HG03108 (cell line): ENCODE data around the gene PRR5L.
A peak's percentile ranks its signal among the peaks of the same experiment; 100 is the strongest.

Experiments used
- ATAC-seq: cut with Tn5 transposase; IDR thresholded peaks from one replicate; pipeline ENCODE4 v1.9.1; 2021; ENCODE audit warnings: moderate library complexity; ENCODE audit not compliant: unreplicated experiment

The PRR5L gene

GRCh38 chr11:36295926-36296325, at the start of gene PRR5L:
TSS of gene PRR5L (plus strand) at chr11:36296288. CDS start at chr11:36401122, 104,834 bp downstream.
- ATAC-seq = no peak

GRCh38 chr11:36247493-36247892, 48.6 kb upstream of the PRR5L start:
- no peak for ATAC-seq

- ATAC-seq = no peak
These were observed 47.7 kb upstream of the PRR5L start for GRCh38 chr11:36248436-36248835.

GRCh38 chr11:36249246-36249645, 46.8 kb upstream of the PRR5L start:
- no peak for ATAC-seq

DNA sequence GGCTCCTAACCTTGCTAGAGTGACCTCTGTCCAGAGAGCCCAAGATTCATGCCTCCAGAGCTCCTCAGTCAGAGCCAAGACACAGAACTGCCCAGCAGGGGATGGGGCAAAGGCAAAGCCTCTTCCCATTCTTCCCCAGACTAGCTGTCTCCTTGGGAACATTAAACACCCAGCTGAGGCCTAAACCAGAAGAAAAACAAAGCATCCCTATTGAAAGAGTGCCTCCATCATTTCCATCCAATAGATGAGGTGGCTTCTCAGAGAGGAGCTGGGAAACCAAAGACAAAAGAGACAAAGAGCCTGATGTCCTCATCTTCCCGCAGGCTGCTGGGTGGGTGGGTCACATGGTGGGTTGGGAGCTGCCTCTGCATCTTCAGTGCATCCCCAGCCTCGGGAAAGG, 44.3 kb upstream of the PRR5L start:
- no peak for ATAC-seq

DNA sequence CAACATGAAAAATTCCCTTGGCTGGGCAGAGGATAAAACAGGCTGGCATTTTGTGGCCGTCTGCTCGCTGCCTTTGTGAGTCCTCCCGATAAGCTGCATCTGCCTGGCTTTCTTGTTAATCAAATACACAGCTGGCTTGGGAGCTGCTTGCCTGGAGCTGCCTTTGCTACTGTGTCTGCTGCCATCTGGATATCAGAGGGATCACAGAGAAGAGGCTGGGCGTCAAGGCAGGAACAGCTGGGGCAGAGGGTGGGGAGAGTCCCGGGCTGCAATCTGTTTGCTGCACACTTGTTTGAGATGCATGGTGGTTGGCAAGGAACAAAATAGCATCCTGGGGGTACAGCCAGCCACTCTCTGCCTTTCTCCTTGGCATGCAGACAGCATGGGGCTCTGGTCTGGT, 42.9 kb upstream of the PRR5L start:
- no peak for ATAC-seq

- no peak for ATAC-seq
These were observed 41.4 kb upstream of the PRR5L start for GRCh38 chr11:36254713-36255112.

DNA sequence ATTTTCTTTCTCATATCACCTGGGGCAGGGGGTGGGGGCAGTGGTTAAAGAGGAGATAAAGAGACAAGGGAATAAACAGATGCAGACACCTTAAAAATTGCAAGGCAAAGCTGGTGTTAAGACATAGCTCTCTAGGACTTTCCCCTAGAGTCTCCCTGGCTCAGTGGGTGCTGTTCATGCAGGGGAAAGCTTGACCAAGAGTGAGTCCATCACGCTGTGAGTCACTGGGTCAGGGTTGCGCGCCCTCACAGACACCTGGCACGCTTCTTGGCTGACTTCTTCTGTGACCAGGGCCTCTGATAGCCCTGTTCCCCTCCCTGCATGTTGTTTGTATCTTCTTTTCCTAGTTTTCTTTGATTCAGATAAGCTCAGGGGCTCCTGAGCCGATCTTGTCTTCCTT, 38.7 kb upstream of the PRR5L start:
- ATAC-seq = no peak

DNA sequence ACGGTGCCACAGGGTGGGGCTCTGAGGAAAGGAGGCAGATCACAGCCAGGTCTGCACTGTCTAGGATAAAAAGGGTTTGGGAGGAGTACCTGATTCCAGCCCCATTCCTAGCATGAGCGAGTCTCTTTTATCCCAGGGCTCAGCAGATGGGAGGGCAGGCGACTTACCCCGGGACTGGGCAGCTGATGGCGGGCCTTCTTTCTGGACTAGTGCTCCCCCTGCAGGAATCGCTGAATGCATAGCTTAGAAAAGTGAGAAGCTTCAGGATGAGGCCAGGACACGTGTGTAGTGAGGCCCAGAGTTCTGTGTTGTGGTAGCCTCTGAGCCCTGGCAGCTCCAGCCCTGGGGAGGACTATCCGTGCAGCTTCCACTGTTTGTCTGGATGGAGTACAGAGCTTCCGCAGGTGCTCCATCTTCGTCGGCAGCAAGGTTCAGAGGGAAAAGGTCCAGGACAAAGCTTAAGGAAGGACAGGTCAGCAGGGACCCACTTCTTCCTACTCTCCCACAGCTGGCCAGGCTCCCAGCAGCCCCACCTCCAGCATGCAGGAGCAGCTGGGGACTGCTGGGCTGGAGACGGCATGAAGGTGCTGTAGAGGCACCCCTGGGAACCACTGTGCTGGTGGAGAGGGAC, 37.2 kb upstream of the PRR5L start:
- ATAC-seq = no peak

GRCh38 chr11:36261094-36261493, 35.0 kb upstream of the PRR5L start:
- ATAC-seq = no peak

DNA sequence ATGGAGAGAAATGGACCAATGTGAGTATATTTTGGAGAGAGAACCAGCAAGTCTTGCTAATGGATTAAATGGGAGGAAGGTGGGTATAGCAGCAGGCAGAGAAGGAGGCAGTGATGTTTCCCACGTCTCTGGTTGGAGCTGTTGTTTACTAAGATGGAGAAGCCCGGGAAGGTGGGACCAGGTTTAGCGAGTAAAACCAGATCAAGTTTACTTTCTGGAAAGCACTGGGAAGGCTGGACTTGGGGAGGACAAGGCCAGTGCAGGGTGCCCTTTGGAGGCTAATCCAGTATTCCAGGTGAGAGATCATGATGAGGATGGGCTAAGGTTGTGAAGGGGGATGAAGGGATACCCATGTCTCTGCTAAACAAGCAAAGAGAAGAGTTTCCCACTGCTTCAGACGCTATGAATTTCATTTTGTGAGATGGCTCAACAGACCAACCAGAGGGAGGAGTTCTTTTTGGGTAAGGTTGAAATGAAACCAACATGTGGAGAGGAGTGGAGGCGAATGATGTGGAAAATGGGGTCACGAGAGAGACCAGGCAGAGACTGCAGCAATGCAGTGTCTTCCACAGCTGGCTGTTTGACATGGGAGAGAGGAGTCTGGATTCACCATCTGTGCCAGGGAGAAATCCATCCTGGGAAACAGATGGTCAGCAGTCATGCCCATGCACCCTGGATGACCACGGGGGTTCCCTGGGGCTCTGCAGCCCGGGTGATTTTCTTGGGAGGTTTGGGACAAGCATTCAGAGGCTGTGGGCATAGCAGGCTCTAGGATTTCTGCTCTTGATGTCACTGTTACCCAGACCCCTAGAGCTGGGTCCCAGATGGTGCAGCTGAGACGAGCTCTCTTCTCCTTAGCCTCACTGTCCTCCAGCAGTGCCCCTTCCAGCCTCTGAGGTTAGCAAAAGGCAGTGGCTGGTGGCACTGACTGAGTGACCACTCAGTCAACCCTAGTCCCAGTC, 31.8 kb upstream of the PRR5L start:
- no peak for ATAC-seq

DNA sequence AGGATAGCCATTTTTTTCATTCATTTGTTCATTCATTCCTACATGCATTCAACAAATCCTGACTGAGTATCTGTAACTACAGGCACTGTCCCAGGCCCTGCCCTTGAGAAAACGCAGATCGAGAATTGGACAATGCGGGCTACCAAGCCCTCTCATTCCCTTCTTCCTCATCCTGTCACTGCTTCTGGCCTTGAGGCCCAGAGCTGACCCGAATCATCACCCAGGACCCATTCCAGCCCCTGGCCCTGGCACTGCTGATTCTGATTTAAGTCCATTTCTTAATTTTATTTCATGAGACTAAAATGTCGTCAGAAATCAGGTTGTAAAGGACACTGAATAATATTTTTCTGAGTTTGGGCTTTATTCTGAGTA, 31.1 kb upstream of the PRR5L start:
- no peak for ATAC-seq

- ATAC-seq = peak; percentile 58
These were observed 30.1 kb upstream of the PRR5L start for GRCh38 chr11:36265793-36266628.

GRCh38 chr11:36266767-36267166, 29.3 kb upstream of the PRR5L start:
- ATAC-seq = no peak

DNA sequence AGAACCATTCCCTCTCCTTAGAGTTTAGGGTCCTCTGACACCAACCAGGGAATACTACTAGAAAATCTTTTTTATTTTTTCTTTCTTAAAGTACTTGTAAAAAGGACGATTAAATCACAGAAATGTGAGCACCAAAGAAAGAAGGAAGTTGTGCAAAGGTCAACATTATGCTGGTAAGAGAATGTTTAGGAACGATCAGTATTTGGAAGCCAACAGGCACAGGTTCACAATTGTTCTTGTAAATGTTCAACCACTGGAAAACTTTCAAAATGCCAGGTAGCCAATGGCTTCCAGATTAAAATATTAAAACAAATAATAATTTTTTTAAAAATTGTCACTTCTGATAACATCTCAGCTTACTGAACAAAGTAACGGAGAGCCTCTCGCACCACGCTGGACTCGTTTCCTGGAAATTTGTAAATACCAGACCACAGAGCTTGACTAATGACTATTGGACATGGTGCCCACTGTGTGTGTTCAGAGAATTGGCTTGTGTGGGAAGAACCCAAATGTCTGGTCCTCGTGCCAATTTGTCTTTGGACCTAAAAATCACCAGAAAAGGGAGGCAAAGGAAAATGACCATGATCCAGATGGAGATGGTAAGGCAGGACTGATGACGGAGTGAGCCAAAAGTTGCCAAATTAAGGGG, 27.6 kb upstream of the PRR5L start:
- no peak for ATAC-seq

- no peak for ATAC-seq
These were observed 25.4 kb upstream of the PRR5L start for GRCh38 chr11:36270701-36271100.

DNA sequence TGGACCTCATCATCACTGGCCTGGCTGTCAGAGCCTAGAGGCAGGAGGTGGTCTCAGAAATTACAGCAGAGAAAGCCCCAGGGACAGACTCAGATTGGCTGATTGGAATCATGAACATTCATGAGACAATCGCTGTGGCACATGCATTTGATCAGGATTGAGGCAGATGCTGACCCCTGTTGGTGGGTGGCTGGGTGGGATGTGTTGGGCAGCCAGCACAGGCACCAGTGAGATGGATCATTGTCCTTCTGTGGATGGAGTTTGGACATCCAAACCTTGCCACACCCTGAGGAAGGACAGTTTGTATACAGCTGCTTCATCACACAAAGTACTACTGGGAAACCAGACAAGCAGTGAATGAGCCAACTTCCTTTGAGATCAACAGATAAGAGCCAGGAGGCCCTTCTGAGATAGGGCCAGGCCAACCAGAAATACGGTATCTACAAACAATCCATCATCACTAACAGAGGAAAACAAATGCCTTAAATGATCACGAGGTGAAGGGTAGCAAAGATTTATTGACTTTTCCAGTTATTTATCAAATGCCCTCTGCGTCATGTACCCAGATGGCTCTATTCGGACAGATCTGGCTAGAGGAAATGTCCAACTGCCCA, 24.2 kb upstream of the PRR5L start:
- no peak for ATAC-seq

DNA sequence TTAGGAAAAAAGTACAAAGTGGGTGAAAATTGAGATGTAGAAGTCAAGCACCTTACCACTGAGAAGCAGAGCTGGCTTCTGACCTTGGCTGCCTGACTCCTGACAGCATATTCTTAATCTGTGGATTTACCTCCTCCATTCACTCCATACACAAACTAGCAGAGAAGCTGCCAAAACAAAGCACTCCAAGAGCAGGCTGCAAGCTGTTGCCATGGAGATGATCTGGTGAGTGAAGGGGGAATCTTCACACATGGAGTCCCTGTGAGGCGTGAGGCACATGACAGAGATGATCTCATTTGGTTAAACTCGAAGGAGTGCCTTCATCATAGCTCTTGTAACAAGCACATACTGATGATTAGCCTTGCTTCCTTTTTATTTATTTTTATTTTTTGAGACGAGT, 23.0 kb upstream of the PRR5L start:
- no peak for ATAC-seq

DNA sequence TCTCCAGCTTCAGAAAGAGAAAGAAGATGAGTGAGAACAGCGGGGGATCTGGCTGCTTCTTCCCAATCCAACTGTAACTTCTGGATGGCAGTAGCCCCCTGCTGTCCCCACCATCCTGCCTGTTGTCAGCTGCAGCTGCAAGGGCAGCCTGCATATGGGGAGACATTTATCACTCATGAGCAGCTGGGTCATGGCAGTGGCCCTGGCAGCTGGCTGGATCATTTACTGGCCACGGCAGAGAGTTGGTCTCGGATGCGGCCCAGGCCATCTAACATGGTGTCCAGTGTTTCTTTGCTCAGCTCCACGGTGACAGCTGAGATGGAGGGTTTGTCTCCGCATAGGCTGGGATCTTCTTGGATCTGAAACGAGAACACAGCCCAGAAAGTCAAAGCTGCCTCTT, 21.7 kb upstream of the PRR5L start:
- ATAC-seq = no peak

- no peak for ATAC-seq
These were observed 17.4 kb upstream of the PRR5L start for GRCh38 chr11:36278531-36279282.
